Neuronal stem cell (in vitro differentiated cells): ENCODE measurements around the gene ZFYVE1.
"Not testable (repeated sequence)": the region's sequence is repeated elsewhere in the genome, so short reads cannot be mapped to it uniquely, and the experiment has no call there.

Experiments
- DNase-seq: peaks from one replicate; pipeline ENCODE4 v3.0.0-alpha.2; 2013; ENCODE audit warnings: low spot score
- H2AFZ ChIP-seq: one replicate; pipeline ENCODE4 v1.6.1; 2013; ENCODE audit warnings: mild to moderate bottlenecking, low read length, inconsistent platforms
- H2AK5ac ChIP-seq: 2 replicates; pipeline ENCODE4 v1.6.1; 2013; ENCODE audit warnings: low read depth, mild to moderate bottlenecking, inconsistent platforms, low read length, moderate library complexity, mixed read lengths
- H2BK120ac ChIP-seq: 2 replicates; pipeline ENCODE4 v1.6.1; 2013; ENCODE audit warnings: low read depth, mild to moderate bottlenecking, inconsistent platforms, low read length, moderate library complexity, mixed read lengths
- H2BK12ac ChIP-seq: one replicate; pipeline ENCODE4 v1.6.1; 2013; ENCODE audit warnings: low read length, inconsistent platforms
- H2BK15ac ChIP-seq: 2 replicates; pipeline ENCODE4 v1.6.1; 2013; ENCODE audit warnings: mild to moderate bottlenecking, low read length, inconsistent platforms, mixed read lengths
- H2BK5ac ChIP-seq: one replicate; pipeline ENCODE4 v1.6.1; 2013; ENCODE audit warnings: inconsistent platforms, mild to moderate bottlenecking, low read length, moderate library complexity
- H3K14ac ChIP-seq: one replicate; pipeline ENCODE4 v1.6.1; 2013; ENCODE audit warnings: low read length, inconsistent platforms
- H3K18ac ChIP-seq: 2 replicates; pipeline ENCODE4 v1.6.1; 2013; ENCODE audit warnings: low read length, inconsistent platforms
- H3K23ac ChIP-seq: 2 replicates; pipeline ENCODE4 v1.6.1; 2013; ENCODE audit warnings: low read depth, mild to moderate bottlenecking, mixed read lengths, low read length, inconsistent platforms; ENCODE audit not compliant: poor library complexity
- H3K27ac ChIP-seq: replicated peaks from 3 replicates; pipeline ENCODE4 v1.5.1; 2013; ENCODE audit warnings: low read length, inconsistent platforms
- H3K27me3 ChIP-seq, 3 experiments: 2 replicates each; pipeline ENCODE4 v1.6.1; 2013; ENCODE audit warnings: low read length in 3 of 3, mild to moderate bottlenecking in 2 of 3, inconsistent platforms in 1 of 3, low read depth in 1 of 3, mixed read lengths in 1 of 3, moderate library complexity in 1 of 3; ENCODE audit not compliant: control insufficient read depth in 3 of 3, insufficient read depth in 3 of 3
- H3K36me3 ChIP-seq, 2 donors: replicated peaks in 1 of 2; 2 replicates each; pipeline ENCODE4 v1.6.1; 2013; ENCODE audit warnings: low read length in 2 of 2; ENCODE audit not compliant: control insufficient read depth in 2 of 2, insufficient read depth in 2 of 2
- H3K4ac ChIP-seq: 2 replicates; pipeline ENCODE4 v1.6.1; 2013; ENCODE audit warnings: inconsistent platforms, mild to moderate bottlenecking, low read length, moderate library complexity
- H3K4me1 ChIP-seq, 2 donors: 1 replicate in 1 of 2; 2 replicates in 1 of 2; pipeline ENCODE4 v1.6.1; 2013; ENCODE audit warnings: low read length in 2 of 2, low read depth in 1 of 2; ENCODE audit not compliant: control insufficient read depth in 2 of 2, insufficient read depth in 1 of 2
- H3K4me2 ChIP-seq: one replicate; pipeline ENCODE4 v1.6.1; 2013; ENCODE audit warnings: mild to moderate bottlenecking, low read length, inconsistent platforms; ENCODE audit not compliant: insufficient read depth, poor library complexity, severe bottlenecking
- H3K4me3 ChIP-seq, 2 donors: 2 replicates each; pipeline ENCODE4 v1.5.1; 2013; ENCODE audit warnings: low read length in 2 of 2, mild to moderate bottlenecking in 2 of 2, inconsistent platforms in 1 of 2, moderate library complexity in 1 of 2
- H3K79me1 ChIP-seq: one replicate; pipeline ENCODE4 v1.6.1; 2013; ENCODE audit warnings: low read depth, mild to moderate bottlenecking, inconsistent platforms, low read length, moderate library complexity
- H3K9ac ChIP-seq: one replicate; pipeline ENCODE4 v1.6.1; 2013; ENCODE audit warnings: mild to moderate bottlenecking, low read depth, low read length, inconsistent platforms; ENCODE audit not compliant: poor library complexity
- H3K9me3 ChIP-seq, 2 donors: replicated peaks in 1 of 2; 2 replicates each; pipeline versions ENCODE3 to v1.6.1; 2013; ENCODE audit warnings: low read length in 2 of 2, mild to moderate bottlenecking in 2 of 2, inconsistent platforms in 1 of 2, low read depth in 1 of 2, mixed read lengths in 1 of 2, moderate library complexity in 1 of 2; ENCODE audit not compliant: control insufficient read depth in 2 of 2, insufficient read depth in 1 of 2
- H4K8ac ChIP-seq: one replicate; pipeline ENCODE4 v1.6.1; 2013; ENCODE audit warnings: low read depth, mild to moderate bottlenecking, inconsistent platforms, low read length, moderate library complexity
- H4K91ac ChIP-seq: one replicate; pipeline ENCODE4 v1.6.1; 2013; ENCODE audit warnings: low read length, low read depth, mild to moderate bottlenecking, inconsistent platforms; ENCODE audit not compliant: poor library complexity
- WGBS, 2 donors: extraction: QIAGEN DNeasy Blood & Tissue Kit; methylation state at CpG; one replicate each; pipeline ENCODE4 v1.1.7; 2013; ENCODE audit warnings: missing lambda C conversion rate in 2 of 2, mixed read lengths in 1 of 2; ENCODE audit not compliant: insufficient read length in 2 of 2, insufficient replicate concordance in 1 of 2; ENCODE audit errors: extremely low coverage in 2 of 2; 5-methylcytosine and 5-hydroxymethylcytosine counted together

ZFYVE1 gene

DNA sequence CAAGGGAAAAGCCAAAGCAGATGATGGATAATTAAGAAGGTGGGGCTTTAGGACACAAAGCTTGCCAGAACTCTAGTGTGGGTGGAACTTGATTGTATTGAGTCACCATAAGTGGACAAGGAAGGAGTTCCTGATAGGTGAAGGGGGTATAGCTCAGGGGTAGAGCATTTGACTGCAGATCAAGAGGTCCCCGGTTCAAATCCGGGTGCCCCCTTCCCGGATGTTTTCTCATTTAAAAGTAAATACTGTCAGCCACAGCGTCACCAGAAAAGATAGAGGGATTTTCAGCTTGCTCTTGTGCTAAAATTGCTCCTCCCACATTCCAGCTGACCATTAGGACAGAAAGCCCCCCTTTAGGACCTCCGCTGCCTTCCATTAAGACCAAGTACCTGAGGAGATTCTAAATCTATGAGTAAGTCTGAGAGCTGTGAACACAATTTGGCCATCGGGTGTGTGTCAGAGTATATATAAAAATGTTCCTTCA lies 64.0 kb downstream of the ZFYVE1 start:
- WGBS, 2 donors = no CpG with 5 or more reads among the region's 6 CpGs
- peaks cover 1 to 13% of the 10 kb centered on the region in 2 donors for H3K36me3 ChIP-seq
- no peak overlapping the region for H3K23ac ChIP-seq
- H3K27me3 ChIP-seq = no peaks in the 10 kb centered on the region
- no peak overlapping the region for H3K18ac ChIP-seq
- H3K14ac ChIP-seq = no peak overlapping the region
- H3K9me3 ChIP-seq = no peaks in the 10 kb centered on the region
- no peak overlapping the region for H2BK120ac ChIP-seq
- no peak overlapping the region for H4K91ac ChIP-seq
- no peaks in the 10 kb centered on the region for H3K4me1 ChIP-seq
- H2BK5ac ChIP-seq = no peak overlapping the region
- peak; percentile 11 for DNase-seq
- no peaks in the 10 kb centered on the region for H3K79me1 ChIP-seq
- H3K4ac ChIP-seq = no peak overlapping the region
- no peak overlapping the region for H2BK12ac ChIP-seq
- no peak overlapping the region for H2AFZ ChIP-seq
- no peak overlapping the region for H3K27ac ChIP-seq
- no peak overlapping the region for H4K8ac ChIP-seq
- no peak overlapping the region for H3K4me2 ChIP-seq
- H3K4me3 ChIP-seq = no peak overlapping the region
- H2AK5ac ChIP-seq = no peak overlapping the region
- H3K9ac ChIP-seq = no peak overlapping the region
- H2BK15ac ChIP-seq = no peak overlapping the region

DNA sequence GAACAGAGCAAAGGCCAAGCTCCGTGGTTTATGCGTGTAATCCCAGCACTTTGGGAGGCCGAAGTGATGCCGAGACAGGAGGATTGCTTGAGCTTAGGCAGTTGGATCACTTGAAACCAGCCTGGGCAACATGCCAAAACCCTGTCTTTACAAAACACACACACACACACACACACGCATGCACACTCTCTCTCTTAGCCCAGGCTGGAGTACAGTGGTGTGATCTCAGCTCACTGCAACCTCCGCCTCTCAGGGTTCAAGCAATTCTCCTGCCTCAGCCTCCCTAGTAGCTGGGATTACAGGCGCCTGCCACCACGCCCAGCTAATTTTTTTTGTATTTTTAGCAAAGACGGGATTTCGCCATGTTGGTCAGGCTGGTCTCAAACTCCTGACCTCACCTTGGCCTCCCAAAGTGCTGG lies 64.6 kb downstream of the ZFYVE1 start:
- not testable (repeated sequence) for H3K9ac ChIP-seq, H3K14ac ChIP-seq, H3K9me3 ChIP-seq, H3K4ac ChIP-seq, H2BK5ac ChIP-seq, H3K27ac ChIP-seq, H3K4me3 ChIP-seq, H4K91ac ChIP-seq, H4K8ac ChIP-seq, H3K27me3 ChIP-seq, H3K23ac ChIP-seq, DNase-seq, H2AFZ ChIP-seq, H2BK120ac ChIP-seq, H3K79me1 ChIP-seq, H2BK12ac ChIP-seq, H3K4me1 ChIP-seq, H3K4me2 ChIP-seq, H2BK15ac ChIP-seq, H3K18ac ChIP-seq, H2AK5ac ChIP-seq
- peaks cover 1 to 12% of the 10 kb centered on the region in 2 donors for H3K36me3 ChIP-seq
- WGBS, 2 donors = no CpG with 5 or more reads among the region's 10 CpGs

DNA sequence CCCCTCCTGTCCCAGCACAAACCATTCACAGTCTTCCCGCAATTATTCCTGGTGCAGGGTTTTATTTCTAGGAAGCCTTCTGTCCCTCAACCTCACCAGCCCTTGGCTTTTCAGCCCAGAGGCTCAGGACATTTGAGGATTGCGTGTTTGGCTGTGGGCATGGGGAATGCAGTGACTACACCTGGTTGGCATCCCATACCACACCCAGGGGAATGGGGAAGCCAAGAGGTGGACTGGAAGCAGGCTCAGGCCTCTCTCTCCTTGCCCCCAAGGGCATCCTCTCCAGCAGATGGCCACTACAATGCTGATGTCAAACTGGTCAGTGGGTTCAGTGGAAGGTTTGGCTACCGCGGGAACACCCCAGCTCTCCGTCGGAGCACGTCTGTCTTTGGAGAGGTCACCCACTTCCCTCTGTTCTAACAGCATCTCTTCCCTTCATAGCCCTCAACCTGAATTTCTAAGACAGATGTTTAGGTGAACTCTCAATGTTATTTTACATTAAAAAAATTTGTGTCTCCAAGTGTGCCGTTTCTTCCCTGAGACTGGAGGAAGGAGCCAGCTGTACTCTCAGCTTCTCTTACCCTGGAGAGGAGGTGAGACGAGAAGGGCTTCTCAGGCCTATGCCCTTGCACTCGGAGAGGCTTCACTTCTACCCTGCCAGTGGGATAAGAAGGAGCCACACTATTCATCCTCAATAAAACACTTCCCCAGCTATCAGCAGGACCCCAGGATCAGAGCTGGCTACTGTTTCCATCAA lies 65.1 kb downstream of the ZFYVE1 start:
- H3K4me1 ChIP-seq = no peaks in the 10 kb centered on the region
- no peak overlapping the region for H3K23ac ChIP-seq
- no peak overlapping the region for H2BK5ac ChIP-seq
- H2AK5ac ChIP-seq = no peak overlapping the region
- H3K4me2 ChIP-seq = no peak overlapping the region
- DNase-seq = no peak
- no peaks in the 10 kb centered on the region for H3K79me1 ChIP-seq
- H3K27ac ChIP-seq = no peak overlapping the region
- peak overlapping the region; percentile 48 for H4K8ac ChIP-seq
- no peak overlapping the region for H2BK120ac ChIP-seq
- H4K91ac ChIP-seq = no peak overlapping the region
- peaks cover 0 to 8% of the 10 kb centered on the region in 2 donors for H3K36me3 ChIP-seq
- no peak overlapping the region for H2BK12ac ChIP-seq
- no peak overlapping the region for H3K18ac ChIP-seq
- H3K9ac ChIP-seq = no peak overlapping the region
- WGBS, 2 donors = no CpG with 5 or more reads among the region's 10 CpGs
- H3K4me3 ChIP-seq = no peak overlapping the region
- no peaks in the 10 kb centered on the region for H3K27me3 ChIP-seq
- no peak overlapping the region for H3K14ac ChIP-seq
- no peak overlapping the region for H3K4ac ChIP-seq
- no peaks in the 10 kb centered on the region for H3K9me3 ChIP-seq
- H2BK15ac ChIP-seq = no peak overlapping the region
- H2AFZ ChIP-seq = no peak overlapping the region

DNA sequence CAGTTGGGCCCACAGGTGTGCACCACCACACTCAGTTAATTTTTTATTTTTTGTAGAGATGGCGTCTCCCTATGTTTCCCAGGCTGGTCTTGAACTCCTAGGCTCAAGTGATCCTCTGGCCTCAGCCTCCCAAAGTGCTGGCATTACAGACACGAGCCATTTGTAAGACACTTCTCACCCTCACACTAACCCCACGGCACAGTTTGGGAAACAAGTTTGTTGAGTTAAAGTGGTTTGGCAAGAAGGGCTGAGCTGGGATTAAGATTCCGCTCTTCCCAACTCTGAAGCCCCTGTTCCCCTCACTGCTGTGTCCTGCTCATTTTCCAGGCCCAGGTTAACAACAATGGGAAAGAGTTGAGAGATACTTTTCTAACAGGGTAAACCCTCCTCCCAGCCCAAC lies 65.9 kb downstream of the ZFYVE1 start:
- peaks cover 0 to 12% of the 10 kb centered on the region in 2 donors for H3K36me3 ChIP-seq
- not testable (repeated sequence) for H3K79me1 ChIP-seq, H3K14ac ChIP-seq, H2AFZ ChIP-seq, H4K91ac ChIP-seq, H2BK120ac ChIP-seq, H3K4me1 ChIP-seq, H2BK5ac ChIP-seq, H3K4ac ChIP-seq, H3K18ac ChIP-seq, H3K27ac ChIP-seq, H3K27me3 ChIP-seq, H3K4me3 ChIP-seq, H3K9ac ChIP-seq, H3K23ac ChIP-seq, H2AK5ac ChIP-seq, H2BK12ac ChIP-seq, H3K4me2 ChIP-seq, H2BK15ac ChIP-seq, H3K9me3 ChIP-seq, DNase-seq, H4K8ac ChIP-seq
- no CpG with 5 or more reads among the region's 4 CpGs for WGBS, 2 donors
